Stimulated activated CD8-positive, alpha-beta memory T cell treated with anti-CD3 and anti-CD28 coated beads, Interleukin-12 subunit alpha, Interleukin-12 subunit beta, amount 100 ng/mL, for 4 hours (primary cell): Measurements from ENCODE around the gene CEBPB.
"Not testable (repeated sequence)": the region's sequence is repeated elsewhere in the genome, so short reads cannot be mapped to it uniquely, and the experiment has no call there.

Experiments used
- DNase-seq: peaks from one replicate; pipeline ENCODE4 v3.0.0-alpha.2; 2020; ENCODE audit warnings: low read depth

The CEBPB gene

DNA sequence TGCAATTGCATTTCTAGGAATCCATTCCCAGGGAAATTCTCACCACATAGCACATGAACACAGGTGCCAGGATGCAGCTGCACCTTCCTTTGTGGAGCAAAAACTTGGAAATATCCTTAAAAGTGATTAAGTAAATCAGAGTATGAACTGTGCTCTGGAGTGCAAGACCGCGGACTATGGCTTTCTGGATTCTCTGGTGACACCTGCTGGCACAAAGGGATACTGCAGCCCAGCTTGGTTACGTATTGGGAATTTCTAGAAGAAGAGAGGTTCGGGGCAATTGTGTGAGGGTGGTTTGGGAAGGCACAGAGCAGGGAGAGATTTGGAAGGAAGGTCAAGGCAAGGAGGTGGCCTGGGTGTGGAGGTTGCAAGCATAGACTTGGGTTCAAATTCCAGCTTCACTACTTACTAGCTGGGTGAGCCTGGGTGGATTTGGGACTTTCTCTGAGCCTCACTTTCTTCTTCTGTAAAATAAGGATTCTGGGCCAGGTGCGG is 21.3 kb upstream of the CEBPB start:
- DNase-seq, result peak; percentile 57

DNA sequence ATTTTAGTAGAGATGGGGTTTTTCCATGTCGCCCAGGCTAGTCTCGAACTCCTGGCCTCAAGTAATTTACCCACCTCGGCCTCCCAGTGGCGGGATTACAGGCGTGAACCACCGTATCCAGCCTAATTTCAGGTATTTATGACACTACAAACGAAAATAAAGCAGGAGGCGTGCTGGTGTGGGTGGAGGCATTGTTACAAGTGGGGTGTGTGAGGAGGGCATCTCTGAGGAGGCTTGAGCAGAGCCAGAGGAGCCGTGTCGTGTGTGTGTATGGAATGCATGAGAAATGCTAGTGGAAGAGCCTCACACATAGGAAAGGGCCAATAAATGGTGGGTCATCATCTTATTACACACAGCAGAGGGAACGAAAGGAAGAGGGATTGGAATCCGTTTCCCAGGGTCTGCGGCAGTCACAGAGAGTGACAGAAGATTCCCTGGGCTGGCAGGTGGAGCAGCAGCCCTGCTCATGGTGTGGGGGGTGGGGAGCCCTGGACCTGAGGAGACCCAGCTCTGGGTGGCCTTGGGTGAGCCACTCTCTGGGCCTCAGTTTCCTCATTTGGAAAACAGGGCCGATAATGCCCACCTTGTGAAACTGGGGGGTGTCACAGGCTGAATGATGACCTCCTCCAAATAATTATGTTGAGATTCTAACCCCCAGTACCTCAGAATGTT is 19.9 kb upstream of the CEBPB start:
- DNase-seq, result no peak

DNA sequence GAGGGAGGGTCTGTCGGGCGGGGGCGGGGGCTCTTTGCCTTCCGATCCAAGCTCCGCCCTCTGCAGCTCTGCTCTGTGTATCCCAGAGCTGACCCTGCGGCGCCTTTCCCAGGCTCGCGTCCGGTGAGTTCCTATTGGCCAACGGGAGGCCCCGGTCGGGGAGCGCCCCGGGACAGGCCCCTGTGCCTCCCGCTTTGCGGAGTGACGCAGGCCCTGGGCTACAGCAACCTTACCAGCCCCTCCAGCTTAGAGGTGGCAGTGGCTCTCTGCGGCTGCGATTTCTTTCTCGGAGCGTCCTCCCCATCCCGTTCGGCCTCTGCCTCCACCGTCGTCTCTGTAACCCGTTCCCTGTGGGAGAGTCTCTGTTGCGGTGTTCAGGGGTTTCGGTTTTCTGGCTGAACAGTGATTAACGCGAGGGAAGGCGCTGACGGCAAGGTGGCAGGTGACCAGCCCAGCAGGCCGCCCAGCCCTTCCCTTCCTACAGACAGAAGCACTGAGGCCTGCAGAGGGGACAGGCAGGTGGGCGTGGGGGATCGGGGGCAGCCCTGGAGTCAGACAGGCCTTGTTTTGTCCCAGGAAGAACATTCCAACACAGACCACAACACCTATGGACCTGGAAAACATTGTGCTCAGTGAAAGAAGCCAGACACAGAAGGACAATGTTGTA is 18.1 kb upstream of the CEBPB start:
- no peak for DNase-seq

DNA sequence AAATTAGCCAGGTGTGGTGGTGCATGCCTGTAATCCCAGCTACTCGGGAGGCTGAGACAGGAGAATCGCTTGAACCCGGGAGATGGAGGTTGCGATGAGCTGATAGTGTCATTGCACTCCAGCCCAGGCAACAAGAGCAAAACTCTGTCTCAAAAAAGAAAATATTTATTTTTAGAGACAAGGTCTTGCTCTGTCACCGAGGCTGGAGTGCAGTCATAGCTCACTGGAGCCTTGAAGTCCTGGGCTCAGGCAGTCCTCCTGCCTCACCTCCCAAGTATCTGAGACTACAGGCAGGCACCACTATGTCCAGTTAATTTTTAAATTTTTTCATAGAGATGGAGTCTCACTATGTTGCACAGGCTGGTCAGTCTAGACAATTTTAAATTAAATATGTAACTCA is 16.2 kb upstream of the CEBPB start:
- DNase-seq, result no peak

DNA sequence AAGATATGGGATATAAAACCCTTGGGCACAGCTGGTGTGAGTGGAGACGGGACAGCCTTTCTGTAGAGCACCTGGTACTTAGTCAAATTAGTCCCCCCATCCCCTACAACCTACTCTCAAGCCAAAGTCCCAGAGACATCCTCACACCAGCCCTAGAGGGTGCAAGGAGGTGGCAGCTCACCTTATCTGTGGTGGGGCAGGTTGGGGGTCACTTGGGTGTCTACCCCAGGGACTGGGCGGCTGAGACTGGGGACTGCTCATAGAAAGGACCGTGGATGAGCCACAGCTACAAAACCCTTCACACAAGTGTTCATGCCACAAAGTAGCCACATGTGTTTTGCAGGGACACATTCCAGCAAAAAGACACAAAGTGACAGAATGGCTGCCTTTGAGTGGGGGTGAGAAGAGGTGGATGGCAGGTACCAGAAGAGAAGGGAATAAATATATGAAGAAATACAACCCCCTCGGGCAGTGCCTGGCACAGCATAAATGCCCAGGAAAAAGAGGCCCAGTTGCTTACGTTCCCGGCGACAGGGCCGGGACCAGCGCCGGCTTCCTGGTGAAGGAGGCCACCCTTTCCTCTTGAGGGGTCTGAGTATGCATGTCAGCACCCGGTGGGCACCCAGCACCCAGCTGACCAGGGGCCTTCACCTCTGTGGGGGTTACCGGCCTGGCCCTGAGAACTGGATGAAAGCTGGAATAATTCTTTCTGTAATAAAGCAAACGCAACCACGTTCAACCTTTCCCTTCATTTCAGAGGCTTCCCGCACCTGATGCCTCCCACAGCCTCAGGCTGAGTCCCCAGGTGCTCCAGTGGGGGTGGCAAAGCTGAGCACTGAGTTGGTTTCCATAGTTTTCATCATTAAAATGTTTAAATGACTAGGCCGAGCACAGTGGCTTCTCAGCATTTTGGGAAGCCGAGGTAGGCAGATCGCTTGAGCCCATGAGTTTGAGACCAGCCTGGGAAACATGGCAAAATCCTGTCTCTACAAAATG is 14.4 kb upstream of the CEBPB start:
- DNase-seq, result no peak

DNA sequence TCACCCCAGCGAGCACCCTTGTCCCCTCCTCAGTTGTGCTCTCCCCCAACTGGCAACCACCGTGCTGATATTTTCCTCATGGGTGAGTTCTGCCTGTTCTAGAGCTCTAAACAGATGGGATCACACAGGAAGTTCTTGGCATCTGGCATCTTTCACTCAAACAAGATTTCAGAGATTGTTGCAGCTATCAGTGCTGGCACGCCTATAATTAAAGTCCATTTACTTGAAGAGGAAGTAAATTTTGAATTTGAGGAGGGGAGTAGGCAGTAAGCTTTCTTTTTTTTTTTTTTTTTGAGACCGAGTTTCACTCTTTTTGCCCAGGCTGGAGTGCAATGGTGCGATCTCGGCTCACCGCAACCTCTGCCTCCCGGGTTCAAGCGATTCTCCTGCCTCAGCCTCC is 12.0 kb upstream of the CEBPB start:
- DNase-seq, result not testable (repeated sequence)

DNA sequence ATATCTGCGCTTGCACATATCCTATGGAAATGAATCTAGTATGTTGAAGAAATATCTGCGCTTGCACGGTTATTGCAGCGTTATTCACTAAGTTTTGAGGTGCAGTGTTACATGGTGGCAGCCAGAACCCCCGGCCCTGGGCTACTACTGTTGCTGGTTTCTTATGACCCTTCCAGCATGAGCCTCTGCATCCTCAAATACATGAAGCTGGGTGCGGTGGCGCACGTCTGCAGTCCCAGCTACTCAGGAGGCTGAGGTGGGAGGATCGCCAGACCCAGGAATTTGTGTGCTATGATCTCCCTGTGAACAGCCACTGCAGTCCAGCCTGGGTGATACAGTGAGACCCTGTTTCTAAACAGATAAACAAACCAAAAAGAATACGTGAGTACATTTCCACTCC is 9.3 kb upstream of the CEBPB start:
- DNase-seq, result no peak

DNA sequence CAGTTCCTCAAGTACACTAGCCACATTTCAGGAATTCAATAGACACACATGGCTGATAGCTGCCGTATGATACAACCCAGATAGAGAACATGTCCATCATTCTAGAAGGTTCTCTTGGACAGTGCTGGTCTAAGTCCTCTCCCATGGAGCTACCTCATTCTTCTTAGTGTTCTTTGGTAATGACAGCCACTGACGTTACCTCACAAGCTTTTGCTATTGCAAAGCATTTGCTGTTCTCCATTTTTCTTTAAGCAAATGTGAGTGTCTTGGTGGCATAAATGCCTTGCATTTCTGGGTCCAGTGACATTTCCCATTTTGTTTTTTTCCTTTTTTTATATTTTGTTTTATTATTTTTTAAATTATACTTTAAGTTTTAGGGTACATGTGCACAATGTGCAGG is 8.3 kb upstream of the CEBPB start:
- DNase-seq, result no peak

DNA sequence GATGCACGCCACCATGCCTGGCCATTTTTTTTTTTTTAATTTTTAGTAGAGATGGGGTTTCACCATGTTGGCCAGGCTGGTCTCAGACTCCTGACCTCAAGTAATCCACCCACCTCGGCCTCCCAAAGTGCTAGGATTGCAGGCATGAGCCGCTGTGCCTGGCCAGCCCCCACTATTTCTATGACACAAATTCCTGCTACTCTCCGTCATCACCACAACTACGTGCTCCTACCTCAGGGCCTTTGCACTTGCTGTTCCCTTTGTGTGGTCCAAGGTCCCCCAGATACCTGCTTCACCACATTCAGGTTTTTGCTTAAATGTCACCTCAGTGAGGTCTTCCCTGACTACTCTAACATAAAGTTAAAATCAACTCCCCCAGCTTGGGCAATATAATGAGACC is 5.2 kb upstream of the CEBPB start:
- no peak for DNase-seq

DNA sequence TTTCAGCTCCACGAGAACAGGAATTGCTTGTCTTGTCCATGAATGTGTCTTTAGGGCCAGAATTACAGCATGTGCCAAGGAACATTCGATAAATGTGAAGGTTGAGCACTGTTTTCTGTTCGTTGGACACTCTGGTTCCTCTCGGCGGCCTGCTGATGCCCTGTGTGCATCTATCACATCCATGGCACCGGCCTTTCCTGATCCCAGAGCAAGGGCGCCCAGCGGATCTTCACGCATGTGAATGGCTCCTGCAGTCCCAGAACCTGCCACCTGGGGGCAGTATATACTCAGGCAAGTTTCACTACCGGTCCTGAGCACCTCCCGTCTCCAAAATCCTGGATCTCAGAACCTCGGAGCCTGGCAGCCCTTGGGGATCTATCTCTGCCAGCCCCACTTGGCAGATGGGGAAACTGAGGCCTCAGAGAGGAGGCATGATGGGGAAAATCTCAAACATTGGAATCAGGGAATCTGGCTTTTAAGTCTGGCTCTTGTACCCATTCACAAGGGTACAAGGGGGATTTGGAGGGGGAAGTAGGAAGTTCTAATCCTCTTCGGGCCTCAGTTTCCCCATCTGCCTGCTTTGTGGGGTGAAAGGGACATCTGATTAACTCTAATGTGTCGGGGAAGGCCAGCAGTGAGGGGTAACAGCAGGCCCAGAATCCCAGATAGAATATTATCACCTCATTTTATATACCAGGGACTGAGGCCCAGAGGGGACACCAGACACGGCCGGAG is 4.3 kb upstream of the CEBPB start:
- DNase-seq, result peak; percentile 66

DNA sequence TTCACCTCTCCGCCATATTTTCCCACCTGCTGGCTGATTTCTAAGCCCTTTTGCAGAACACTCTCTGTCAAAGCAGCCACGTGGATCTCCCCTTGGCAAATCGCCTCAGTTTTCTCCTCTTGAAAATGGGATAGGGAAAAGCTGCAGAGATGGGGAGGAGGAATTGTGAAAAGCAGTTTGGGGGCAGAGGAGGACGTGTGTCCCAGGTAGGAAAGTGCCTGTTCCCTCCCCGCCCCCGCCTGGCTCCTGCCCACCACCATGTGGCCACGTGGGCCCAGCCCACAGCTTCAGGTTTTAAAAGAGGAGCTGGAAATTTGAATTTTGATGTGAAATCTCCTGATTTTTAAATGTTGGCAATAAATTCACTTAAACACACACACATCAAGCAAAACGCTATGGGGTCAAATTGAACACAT is 3.6 kb upstream of the CEBPB start:
- DNase-seq, result no peak

DNA sequence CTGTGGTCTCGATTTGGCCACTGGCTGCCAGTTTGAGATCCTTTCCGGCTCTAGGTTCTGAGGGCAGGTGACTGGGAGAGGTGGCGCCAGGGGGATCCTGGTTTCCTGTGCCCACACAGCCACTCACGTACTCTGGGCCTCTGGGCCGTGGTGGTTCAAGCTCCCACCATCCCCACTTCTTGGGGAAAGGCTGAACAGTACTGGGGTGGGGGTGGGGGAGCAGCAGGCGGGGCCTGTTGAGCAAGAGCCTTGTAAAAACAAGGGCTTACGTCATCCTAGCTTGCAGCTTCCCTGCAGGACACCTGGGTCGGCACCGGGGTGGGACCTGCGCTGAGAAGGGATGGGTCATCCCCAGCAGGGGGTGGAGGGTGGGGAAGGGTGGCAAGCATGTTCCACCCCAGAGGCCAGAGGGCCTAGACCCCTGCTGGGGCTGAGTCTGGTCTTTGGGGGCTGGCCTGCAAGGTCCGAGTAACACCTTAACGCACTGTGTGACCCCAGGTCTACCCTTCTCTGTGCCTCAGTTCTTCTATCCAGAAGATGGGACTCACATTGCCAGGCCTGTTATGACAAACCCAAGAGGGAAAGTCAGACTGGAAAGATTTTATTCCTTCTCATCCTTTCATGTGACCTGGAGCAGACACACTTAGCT is 3.1 kb upstream of the CEBPB start:
- DNase-seq, result no peak

DNA sequence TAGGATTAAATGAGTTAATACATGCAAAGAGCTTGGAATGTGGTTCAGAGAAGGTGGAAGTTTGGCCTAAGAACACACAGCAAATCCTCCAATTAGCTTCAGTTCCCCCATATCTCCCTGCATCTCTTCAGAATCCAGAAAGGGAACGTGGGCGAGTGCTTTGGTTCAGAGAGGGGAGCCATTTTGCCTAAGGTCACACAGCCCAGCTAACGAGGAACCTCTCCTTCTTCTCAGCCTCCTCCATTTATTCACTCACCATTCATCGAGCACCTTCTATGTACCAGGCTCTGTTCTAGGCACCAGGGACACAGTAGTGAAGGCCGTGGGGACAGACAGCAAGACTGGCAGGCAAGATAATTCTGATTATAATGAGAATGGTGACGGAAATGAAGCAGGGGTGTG is 2.3 kb upstream of the CEBPB start:
- DNase-seq, result no peak

DNA sequence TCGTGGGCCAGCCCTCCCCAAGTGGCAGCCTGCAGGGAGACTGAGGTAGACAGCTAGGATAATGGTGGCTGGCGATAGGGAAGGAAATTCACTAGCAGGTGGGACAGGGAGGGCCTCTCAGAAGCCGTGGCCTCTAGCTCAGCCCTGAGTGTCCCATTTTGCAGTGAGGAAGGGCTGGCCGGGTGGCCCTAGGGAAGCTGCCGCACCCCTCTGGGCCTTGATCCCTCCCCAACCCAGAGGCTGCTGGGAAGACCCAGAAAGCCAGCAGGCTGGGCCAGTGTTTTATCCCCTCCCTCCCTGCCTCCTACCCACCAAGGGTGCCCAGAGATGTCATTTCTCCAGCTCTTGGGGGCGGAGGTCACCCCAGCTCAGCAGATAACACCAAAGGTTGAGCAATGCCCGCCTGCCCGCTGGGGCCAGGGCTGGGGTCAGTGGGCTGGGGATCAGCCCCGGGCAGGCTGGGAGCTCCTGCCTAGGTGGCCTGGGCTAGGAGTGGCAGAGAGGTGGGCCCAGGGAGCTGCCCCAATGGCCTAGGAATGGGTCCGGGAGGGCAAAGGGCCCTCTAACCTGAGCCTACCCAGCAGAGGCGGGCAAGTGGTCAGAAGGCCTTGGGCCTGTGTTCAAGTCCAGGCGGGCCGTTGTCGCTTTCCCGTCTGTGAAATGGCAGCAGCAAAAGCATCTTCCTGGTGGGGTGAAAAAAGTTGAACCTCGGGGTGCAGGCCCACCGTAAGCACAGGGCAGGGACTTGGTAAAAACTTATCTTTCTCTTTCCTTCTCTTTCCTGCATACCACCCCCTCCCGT is 1.6 kb upstream of the CEBPB start:
- DNase-seq, result no peak

DNA sequence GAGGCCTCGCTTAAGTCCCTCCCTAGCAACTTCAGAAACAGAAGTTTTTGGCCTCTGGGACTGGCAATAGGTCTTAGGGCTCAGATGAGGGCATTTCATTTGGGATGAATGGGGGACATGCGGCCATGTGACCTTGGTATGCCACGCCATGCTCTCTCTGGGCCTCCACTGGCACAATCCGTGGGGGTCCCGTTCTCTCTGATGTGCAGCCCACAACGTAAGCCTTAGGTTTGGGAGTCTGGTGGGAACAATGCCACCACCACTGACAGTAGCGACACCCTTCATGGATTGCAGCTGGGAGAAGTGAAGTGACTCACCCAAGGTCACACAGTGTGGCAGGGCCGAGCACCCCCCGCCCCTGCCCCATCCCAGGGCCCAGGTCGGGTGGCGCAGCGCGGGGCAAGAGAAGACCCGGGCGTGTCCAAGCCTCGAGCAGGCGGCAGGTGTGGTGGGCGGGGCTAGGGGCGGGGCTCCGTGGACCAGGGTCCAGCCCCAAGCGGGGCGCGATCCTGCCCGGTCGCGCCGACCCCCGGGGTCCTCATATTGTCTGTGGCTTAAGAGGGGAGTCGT is 864 bp upstream of the CEBPB start:
- DNase-seq, result peak; percentile 22

DNA sequence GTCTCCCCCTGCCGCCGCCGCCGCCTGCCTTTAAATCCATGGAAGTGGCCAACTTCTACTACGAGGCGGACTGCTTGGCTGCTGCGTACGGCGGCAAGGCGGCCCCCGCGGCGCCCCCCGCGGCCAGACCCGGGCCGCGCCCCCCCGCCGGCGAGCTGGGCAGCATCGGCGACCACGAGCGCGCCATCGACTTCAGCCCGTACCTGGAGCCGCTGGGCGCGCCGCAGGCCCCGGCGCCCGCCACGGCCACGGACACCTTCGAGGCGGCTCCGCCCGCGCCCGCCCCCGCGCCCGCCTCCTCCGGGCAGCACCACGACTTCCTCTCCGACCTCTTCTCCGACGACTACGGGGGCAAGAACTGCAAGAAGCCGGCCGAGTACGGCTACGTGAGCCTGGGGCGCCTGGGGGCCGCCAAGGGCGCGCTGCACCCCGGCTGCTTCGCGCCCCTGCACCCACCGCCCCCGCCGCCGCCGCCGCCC is 474 bp downstream of the CEBPB start:
- DNase-seq, result peak; percentile 59

DNA sequence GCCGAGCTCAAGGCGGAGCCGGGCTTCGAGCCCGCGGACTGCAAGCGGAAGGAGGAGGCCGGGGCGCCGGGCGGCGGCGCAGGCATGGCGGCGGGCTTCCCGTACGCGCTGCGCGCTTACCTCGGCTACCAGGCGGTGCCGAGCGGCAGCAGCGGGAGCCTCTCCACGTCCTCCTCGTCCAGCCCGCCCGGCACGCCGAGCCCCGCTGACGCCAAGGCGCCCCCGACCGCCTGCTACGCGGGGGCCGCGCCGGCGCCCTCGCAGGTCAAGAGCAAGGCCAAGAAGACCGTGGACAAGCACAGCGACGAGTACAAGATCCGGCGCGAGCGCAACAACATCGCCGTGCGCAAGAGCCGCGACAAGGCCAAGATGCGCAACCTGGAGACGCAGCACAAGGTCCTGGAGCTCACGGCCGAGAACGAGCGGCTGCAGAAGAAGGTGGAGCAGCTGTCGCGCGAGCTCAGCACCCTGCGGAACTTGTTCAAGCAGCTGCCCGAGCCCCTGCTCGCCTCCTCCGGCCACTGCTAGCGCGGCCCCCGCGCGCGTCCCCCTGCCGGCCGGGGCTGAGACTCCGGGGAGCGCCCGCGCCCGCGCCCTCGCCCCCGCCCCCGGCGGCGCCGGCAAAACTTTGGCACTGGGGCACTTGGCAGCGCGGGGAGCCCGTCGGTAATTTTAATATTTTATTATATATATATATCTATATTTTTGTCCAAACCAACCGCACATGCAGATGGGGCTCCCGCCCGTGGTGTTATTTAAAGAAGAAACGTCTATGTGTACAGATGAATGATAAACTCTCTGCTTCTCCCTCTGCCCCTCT is 1.1 kb downstream of the CEBPB start:
- peak; percentile 52 for DNase-seq

DNA sequence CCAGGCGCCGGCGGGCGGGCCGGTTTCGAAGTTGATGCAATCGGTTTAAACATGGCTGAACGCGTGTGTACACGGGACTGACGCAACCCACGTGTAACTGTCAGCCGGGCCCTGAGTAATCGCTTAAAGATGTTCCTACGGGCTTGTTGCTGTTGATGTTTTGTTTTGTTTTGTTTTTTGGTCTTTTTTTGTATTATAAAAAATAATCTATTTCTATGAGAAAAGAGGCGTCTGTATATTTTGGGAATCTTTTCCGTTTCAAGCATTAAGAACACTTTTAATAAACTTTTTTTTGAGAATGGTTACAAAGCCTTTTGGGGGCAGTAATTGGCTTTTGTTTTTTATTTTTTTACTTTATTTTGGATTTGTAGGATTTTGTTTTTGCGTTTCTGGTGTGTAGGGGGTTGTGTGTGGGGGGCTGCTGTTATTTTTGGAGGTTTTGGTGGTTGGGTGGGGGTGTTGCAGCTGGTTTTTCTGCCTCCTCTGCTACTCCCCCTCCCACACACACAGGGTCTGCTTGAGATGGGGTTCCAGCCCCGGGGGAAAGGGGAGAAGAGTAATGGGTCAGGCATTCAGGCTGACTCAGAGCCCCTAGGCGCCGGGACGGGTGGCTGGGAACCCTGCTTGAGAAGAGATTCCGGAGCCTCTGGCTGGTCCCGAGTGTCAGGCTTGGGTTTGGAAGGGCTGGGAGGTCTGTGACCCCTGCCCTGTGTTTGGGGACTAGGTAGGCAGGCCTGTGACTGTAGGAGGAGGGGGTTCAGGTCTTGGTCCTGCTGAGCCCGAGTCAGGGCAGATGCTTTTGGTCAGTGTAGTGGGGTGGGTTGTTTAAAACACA is 2.0 kb downstream of the CEBPB start:
- DNase-seq, result peak; percentile 68
